H1 (cell line): ENCODE data around the gene RGL3. TPM values are rescaled to one million over a fixed set of nuclear protein-coding genes. Genes with fewer than 3 reads are reported as not detected.
A peak's percentile ranks its signal among the peaks of the same experiment; 100 is the strongest.

Experiments
- CTCF ChIA-PET: fragments of 300-600 bp; sonication (Branson Sonifier 250); formaldehyde crosslinking; loops from one replicate; lab custom pipeline; 2021; ENCODE audit not compliant: partially characterized antibody; lab: Charles Lee
- POLR2A ChIA-PET: fragments of 300-600 bp; sonication (Branson Sonifier 250); formaldehyde crosslinking; loops from one replicate; lab custom pipeline; 2021; ENCODE audit warnings: inconsistent platforms; ENCODE audit not compliant: partially characterized antibody; lab: Charles Lee
- DNase-seq, 2 experiments: peaks; one replicate each; pipeline versions ENCODE4 v3.0.0 to v3.0.0-alpha.2; 2010 to 2022; ENCODE audit warnings: low spot score in 2 of 2, low read depth in 1 of 2, mixed read lengths in 1 of 2
- FAIRE-seq: peaks from 2 replicates; lab custom pipeline; 2011; peaks lifted over from hg19 to GRCh38; lab: Jason Lieb, UNC
- H2AFZ ChIP-seq: 2 replicates; pipeline ENCODE4 v1.8.1; 2012; ENCODE audit warnings: low read length, inconsistent platforms
- H2AK5ac ChIP-seq: 2 replicates; pipeline ENCODE4 v1.6.1; 2013; ENCODE audit warnings: low read depth, low read length
- H2BK120ac ChIP-seq: replicated peaks from 2 replicates; pipeline ENCODE3; 2013; ENCODE audit warnings: low read depth, low read length, inconsistent platforms
- H2BK12ac ChIP-seq: 2 replicates; pipeline ENCODE4 v1.6.1; 2013; ENCODE audit warnings: low read depth, low read length
- H2BK15ac ChIP-seq: 2 replicates; pipeline ENCODE4 v1.6.1; 2013; ENCODE audit warnings: low read length
- H2BK20ac ChIP-seq: 2 replicates; pipeline ENCODE4 v1.6.1; 2013; ENCODE audit warnings: low read length
- H2BK5ac ChIP-seq: 2 replicates; pipeline ENCODE4 v1.6.1; 2013; ENCODE audit warnings: low read depth, low read length
- H3K14ac ChIP-seq: 2 replicates; pipeline ENCODE4 v1.6.1; 2013; ENCODE audit warnings: inconsistent platforms; ENCODE audit not compliant: insufficient read length
- H3K18ac ChIP-seq: 2 replicates; pipeline ENCODE4 v1.6.1; 2013; ENCODE audit warnings: low read length; ENCODE audit errors: extremely low read depth
- H3K23ac ChIP-seq: 2 replicates; pipeline ENCODE4 v1.6.1; 2013; ENCODE audit warnings: inconsistent platforms; ENCODE audit not compliant: insufficient read length
- H3K23me2 ChIP-seq: 2 replicates; pipeline ENCODE4 v1.6.1; 2013; ENCODE audit warnings: low read depth, low read length
- H3K27ac ChIP-seq: 2 replicates; pipeline ENCODE4 v1.6.1; 2011; ENCODE audit warnings: low read depth, low read length, inconsistent platforms
- H3K27me3 ChIP-seq, 4 experiments: replicated peaks in 1 of 4; 1 replicate in 1 of 4; 2 replicates in 3 of 4; pipeline versions ENCODE4 v1.6.1 to v1.8.1; 2011 to 2013; ENCODE audit warnings: low read length in 3 of 4, mild to moderate bottlenecking in 3 of 4, inconsistent platforms in 2 of 4, mixed read lengths in 2 of 4, moderate library complexity in 1 of 4; ENCODE audit not compliant: control insufficient read depth in 3 of 4, insufficient read depth in 3 of 4; ENCODE audit errors: extremely low read depth in 1 of 4
- H3K36me3 ChIP-seq, 4 experiments: 2 replicates each; pipeline versions ENCODE4 v1.6.1 to v1.8.1; 2011 to 2013; ENCODE audit warnings: mild to moderate bottlenecking in 4 of 4, low read length in 3 of 4, moderate library complexity in 2 of 4, control low read depth in 1 of 4, inconsistent platforms in 1 of 4; ENCODE audit not compliant: insufficient read depth in 4 of 4, control insufficient read depth in 2 of 4
- H3K4ac ChIP-seq: replicated peaks from 2 replicates; pipeline ENCODE3; 2013; ENCODE audit warnings: low read length, low read depth, mixed read lengths, inconsistent platforms; ENCODE audit not compliant: insufficient read length
- H3K4me1 ChIP-seq, 4 experiments: replicated peaks in 1 of 4; 1 replicate in 1 of 4; 2 replicates in 3 of 4; pipeline versions ENCODE4 v1.6.1 to v1.8.1; 2011 to 2013; ENCODE audit warnings: low read length in 3 of 4, inconsistent platforms in 2 of 4, mixed read lengths in 1 of 4; ENCODE audit not compliant: insufficient read depth in 4 of 4, control insufficient read depth in 3 of 4
- H3K4me2 ChIP-seq, 2 experiments: 2 replicates each; pipeline versions ENCODE4 v1.6.1 to v1.8.1; 2011 to 2013; ENCODE audit warnings: low read depth in 2 of 2, low read length in 2 of 2, control low read depth in 1 of 2, inconsistent platforms in 1 of 2, mild to moderate bottlenecking in 1 of 2; ENCODE audit not compliant: insufficient read depth in 1 of 2
- H3K4me3 ChIP-seq, 4 experiments: fragments of 200-600, 300-600 bp in 1 of 4; sonication (generic), shearing (Covaris generic), sonication (Bioruptor Twin) in 1 of 4; 2 replicates each; pipeline versions ENCODE4 v1.5.1 to v1.8.1; 2011 to 2016; ENCODE audit warnings: low read length in 4 of 4, low read depth in 3 of 4, control low read depth in 2 of 4, inconsistent platforms in 2 of 4, mild to moderate bottlenecking in 2 of 4, mixed read lengths in 1 of 4, moderate library complexity in 1 of 4; ENCODE audit not compliant: insufficient read depth in 2 of 4; ENCODE audit errors: extremely low read depth in 1 of 4
- H3K56ac ChIP-seq: replicated peaks from 2 replicates; pipeline ENCODE3; 2013; ENCODE audit warnings: low read depth, mild to moderate bottlenecking, mixed read lengths, low read length, inconsistent platforms; ENCODE audit not compliant: insufficient read length
- H3K79me1 ChIP-seq: 2 replicates; pipeline ENCODE4 v1.6.1; 2013; ENCODE audit warnings: low read depth, low read length, control low read depth
- H3K79me2 ChIP-seq, 2 experiments: 2 replicates each; pipeline versions ENCODE4 v1.6.1 to v1.8.1; 2012 to 2013; ENCODE audit warnings: low read length in 2 of 2, mild to moderate bottlenecking in 2 of 2, inconsistent platforms in 1 of 2; ENCODE audit not compliant: insufficient read depth in 2 of 2, control insufficient read depth in 1 of 2
- H3K9ac ChIP-seq, 4 experiments: replicated peaks in 1 of 4; 1 replicate in 1 of 4; 2 replicates in 3 of 4; pipeline versions ENCODE4 v1.6.1 to v1.8.1; 2011 to 2013; ENCODE audit warnings: low read depth in 3 of 4, low read length in 3 of 4, control low read depth in 2 of 4, mild to moderate bottlenecking in 2 of 4, moderate library complexity in 2 of 4, inconsistent platforms in 1 of 4; ENCODE audit errors: extremely low read depth in 1 of 4
- H3K9me3 ChIP-seq, 2 experiments: 2 replicates each; pipeline versions ENCODE4 v1.6.1 to v1.8.1; 2012 to 2013; ENCODE audit warnings: mild to moderate bottlenecking in 2 of 2, moderate library complexity in 2 of 2, control low read depth in 1 of 2, inconsistent platforms in 1 of 2, low read depth in 1 of 2, low read length in 1 of 2, mixed read lengths in 1 of 2; ENCODE audit not compliant: insufficient read depth in 2 of 2
- H4K20me1 ChIP-seq, 2 experiments: replicated peaks in 1 of 2; 2 replicates each; pipeline versions ENCODE3 to v1.8.1; 2011 to 2013; ENCODE audit warnings: inconsistent platforms in 2 of 2, low read length in 2 of 2, mild to moderate bottlenecking in 1 of 2; ENCODE audit not compliant: insufficient read depth in 2 of 2, control insufficient read depth in 1 of 2
- H4K5ac ChIP-seq: 2 replicates; pipeline ENCODE4 v1.6.1; 2013; ENCODE audit warnings: low read length, low read depth, mixed read lengths, inconsistent platforms; ENCODE audit not compliant: insufficient read length
- H4K8ac ChIP-seq: 2 replicates; pipeline ENCODE4 v1.8.0; 2013; ENCODE audit warnings: mild to moderate bottlenecking, moderate library complexity, low read length, inconsistent platforms; ENCODE audit not compliant: insufficient read depth; ENCODE audit errors: extremely low read depth
- H4K91ac ChIP-seq: replicated peaks from 2 replicates; pipeline ENCODE3; 2013; ENCODE audit warnings: low read length, mixed read lengths, inconsistent platforms; ENCODE audit not compliant: insufficient read length
- BACH1 ChIP-seq: IDR thresholded peaks from 2 replicates; pipeline ENCODE4 v1.6.1; 2012; ENCODE audit warnings: low read length, improper control_type of control experiment
- CHD2 ChIP-seq: IDR thresholded peaks from 2 replicates; pipeline ENCODE4 v1.6.1; 2012; ENCODE audit warnings: low read length, improper control_type of control experiment
- CREB1 ChIP-seq: IDR thresholded peaks from 2 replicates; pipeline ENCODE4 v1.6.1; 2012; ENCODE audit warnings: inconsistent platforms
- EP300 ChIP-seq, 2 experiments: IDR thresholded peaks; 1 replicate in 1 of 2; 2 replicates in 1 of 2; pipeline ENCODE4 v1.6.1; 2011 to 2012; ENCODE audit warnings: low read depth in 2 of 2, low read length in 2 of 2, mild to moderate bottlenecking in 2 of 2, borderline replicate concordance in 1 of 2, inconsistent platforms in 1 of 2, moderate library complexity in 1 of 2
- JUN ChIP-seq: IDR thresholded peaks from 2 replicates; pipeline ENCODE4 v1.6.1; 2011; ENCODE audit warnings: low read depth, mild to moderate bottlenecking, improper control_type of control experiment, low read length
- KDM4A ChIP-seq: IDR thresholded peaks from one replicate; pipeline ENCODE4 v1.7.1; 2012; ENCODE audit warnings: low read depth, mild to moderate bottlenecking, moderate library complexity, low read length, inconsistent platforms; ENCODE audit not compliant: severe bottlenecking
- NANOG ChIP-seq: IDR thresholded peaks from 2 replicates; pipeline ENCODE4 v1.6.1; 2011; ENCODE audit warnings: low read length, low read depth, mild to moderate bottlenecking, inconsistent platforms; ENCODE audit not compliant: insufficient read depth, poor library complexity, severe bottlenecking
- RFX5 ChIP-seq: IDR thresholded peaks from 2 replicates; pipeline ENCODE4 v1.6.1; 2011; ENCODE audit warnings: low read depth, low read length, improper control_type of control experiment, borderline replicate concordance
- SIN3A ChIP-seq, 2 experiments: IDR thresholded peaks in 1 of 2; conservative IDR thresholded peaks in 1 of 2; 2 replicates each; pipeline ENCODE4 v1.6.1; 2011 to 2012; ENCODE audit warnings: low read length in 2 of 2, improper control_type of control experiment in 1 of 2, low read depth in 1 of 2, mild to moderate bottlenecking in 1 of 2
- TAF1 ChIP-seq: IDR thresholded peaks from 2 replicates; pipeline ENCODE4 v1.6.1; 2011; ENCODE audit warnings: mild to moderate bottlenecking, low read depth, low read length
- TCF12 ChIP-seq: IDR thresholded peaks from 2 replicates; pipeline ENCODE4 v1.6.1; 2011; ENCODE audit warnings: low read depth, mild to moderate bottlenecking, low read length
- YY1 ChIP-seq: IDR thresholded peaks from 2 replicates; pipeline ENCODE4 v1.6.1; 2011; ENCODE audit warnings: low read depth, mild to moderate bottlenecking, low read length
- ZNF274 ChIP-seq: IDR thresholded peaks from 2 replicates; pipeline ENCODE4 v1.7.0; 2012; ENCODE audit warnings: low read length, borderline replicate concordance; ENCODE audit errors: extremely low read depth
- WGBS, 2 experiments: shearing (Covaris generic) in 1 of 2; methylation state at CpG; one replicate each; pipeline versions ENCODE4 v1.1.6 to v1.1.7; 2013 to 2015; ENCODE audit warnings: low lambda C conversion rate in 2 of 2, mixed read lengths in 2 of 2, inconsistent platforms in 1 of 2, low coverage in 1 of 2, missing lambda C conversion rate in 1 of 2; ENCODE audit not compliant: insufficient replicate concordance in 2 of 2, insufficient coverage in 1 of 2, insufficient read length in 1 of 2; ENCODE audit errors: extremely low coverage in 1 of 2, missing lambda C conversion rate in 1 of 2; 5-methylcytosine and 5-hydroxymethylcytosine counted together
- polyA plus RNA-seq, 7 experiments: library from polyadenylated mRNA; depleted of rRNA in 3 of 7; stranded (reverse) in 5 of 7; unstranded in 2 of 7; fragments of >200 nt in 5 of 7; fragments of 200-250 nt in 2 of 7; gene quantifications; 1 replicate in 5 of 7; 2 replicates in 1 of 7; 4 replicates in 1 of 7; pipeline versions ENCODE4 v1.2.1 to v1.2.3, GENCODE V29; 2011 to 2013; ENCODE audit warnings: missing spikeins in 2 of 7, mixed read lengths in 2 of 7
- total RNA-seq: library from RNA; stranded (reverse); fragmentation: NEBNext Ultra II Directional; extraction: Animal tissue kit (Norgen Biotek cat#: 25700); gene quantifications from 2 replicates; pipeline ENCODE4 v1.2.1, GENCODE V29; 2021

Gene RGL3
- total and polyA plus RNA-seq, 2 of the 8 experiments (the other 6 are each of a cell fraction or from before 2014, with no cell fraction given): 36.9 to 40.9 TPM

- POLR2A ChIA-PET: interaction anchor here (1.2 to 1.3 kb wide), 2 partner anchors 20 to 36 kb away, joined by 3 read pairs; no protein-coding TSS in a partner anchor
- TF ChIP-seq EP300 (IDR thresholded peaks at IDR 0.05; ENCODE audit: borderline replicate concordance in 1 of 2, low read depth in 2 of 2, low read length in 2 of 2) (no peak), CREB1 (no peak), JUN (no peak), YY1 (no peak), NANOG (no peak), ZNF274 (no peak), TCF12 (no peak), KDM4A (no peak), RFX5 (no peak), SIN3A (conservative IDR thresholded peaks at IDR 0.05 in 1 of 2, IDR thresholded peaks at IDR 0.05 in 1 of 2; ENCODE audit: low read depth in 1 of 2, low read length in 2 of 2) (no peak), CHD2 (no peak), BACH1 (no peak), TAF1 (no peak)
These were observed 73.9 kb downstream of the RGL3 start for GRCh38 chr19:11345122-11345803.

More at GRCh38 chr19:11345122-11345803, 73.9 kb downstream of the RGL3 start:
- Histone ChIP-seq H3K4me2 (peak overlapping the region; percentile 69 to 99), H3K4me1 (peaks cover 0 to 10% (median 6%) of the 10 kb centered on the region in 4 experiments; a peak in 5 of 7 replicates), H2BK15ac (no peak overlapping the region), H3K14ac (no peak overlapping the region), H2BK5ac (no peak overlapping the region), H3K56ac (no peak overlapping the region), H3K18ac (no peak overlapping the region), H2BK20ac (no peak overlapping the region), H3K36me3 (no peaks in the 10 kb centered on the region), H3K27ac (no peak overlapping the region), H3K27me3 (no peaks in the 10 kb centered on the region), H2BK120ac (no peak overlapping the region), H3K4me3 (peak overlapping the region; percentile 63 to 94 (median 84)), H4K8ac (no peak overlapping the region), H4K5ac (no peak overlapping the region), H3K79me1 (peaks cover 5% of the 10 kb centered on the region; the same call in 1 of the 2 replicates), H3K9me3 (peaks cover 0 to 6% of the 10 kb centered on the region in 2 experiments; a peak in 1 of 4 replicates), H3K4ac (no peak overlapping the region), H4K20me1 (no peaks in the 10 kb centered on the region), H3K79me2 (peaks cover 0 to 3% of the 10 kb centered on the region in 2 experiments; a peak in 1 of 4 replicates), H3K23ac (no peak overlapping the region), H4K91ac (no peak overlapping the region), H2BK12ac (no peak overlapping the region), H3K23me2 (peaks cover 12% of the 10 kb centered on the region), H3K9ac (no peak overlapping the region), H2AK5ac (no peak overlapping the region), H2AFZ (no peak overlapping the region)
- WGBS, 2 experiments: 59% methylated on average over 13 of the region's 15 CpGs; no CpG with 5 or more reads in 1 of the 2 experiments
- CTCF ChIA-PET: interaction anchor here (0.8 to 1.9 kb wide), 5 partner anchors 13 to 209 kb away, joined by 3 to 6 read pairs (median 3); partner anchors contain the start of gene TSPAN16
- no peak for DNase-seq
- no peak for FAIRE-seq
